Hematopoietic multipotent progenitor cell treated with erythropoietin and hydrocortisone succinate and interleukin-3 and kit ligand, for 15 days (in vitro differentiated cells): Measurements from ENCODE around the gene BUD23.

Experiments
- DNase-seq: peaks from one replicate; pipeline ENCODE4 v3.0.0-alpha.2; 2015; ENCODE audit warnings: low spot score

BUD23 gene

GRCh38 chr7:73742753-73743641, 59.6 kb downstream of the BUD23 start:
- DNase-seq = no peak

GRCh38 chr7:73746378-73746777, 63.0 kb downstream of the BUD23 start:
- DNase-seq = no peak
